Mucosa of descending colon (tissue), 3 donors: ENCODE measurements around the gene ATP13A1. TPM values are rescaled to one million over a fixed set of nuclear protein-coding genes. Genes with fewer than 3 reads are reported as not detected.

ENCODE experiments used
- ATAC-seq: fragments of 200-7000 bp; cut with Tn5 transposase; one replicate; pipeline ENCODE4 v1.9.1; 2020; ENCODE audit warnings: mild to moderate bottlenecking, moderate library complexity
- DNase-seq, 3 donors: peaks; one replicate each; pipeline ENCODE4 v3.0.0-alpha.2; 2020
- H3K36me3 ChIP-seq: fragments of 200-600 bp; one replicate; pipeline ENCODE4 v1.8.0; 2021; ENCODE audit warnings: low read depth, mild to moderate bottlenecking
- H3K4me1 ChIP-seq: fragments of 200-600 bp; one replicate; pipeline ENCODE4 v1.8.0; 2021; ENCODE audit warnings: low read depth, mild to moderate bottlenecking
- H3K4me3 ChIP-seq: fragments of 200-600 bp; one replicate; pipeline ENCODE4 v1.8.0; 2021; ENCODE audit warnings: mild to moderate bottlenecking
- H3K9me3 ChIP-seq: fragments of 200-600 bp; one replicate; pipeline ENCODE4 v1.8.0; 2021; ENCODE audit warnings: mild to moderate bottlenecking
- CTCF ChIP-seq: fragments of 200-600 bp; IDR thresholded peaks from one replicate; pipeline ENCODE4 v1.8.0; 2022; ENCODE audit warnings: antibody characterized with exemption, mild to moderate bottlenecking
- intact Hi-C, 2 donors: fragments of 100-400 bp; cut with DNase I in 1 of 2; cut with micrococcal nuclease in 1 of 2; formaldehyde crosslinking; loops; one replicate each; pipeline versions ENCODE4 v1.11.0 to v1.11.1; 2022; cut with DNase I, micrococcal nuclease
- total RNA-seq, 3 donors: library from RNA; stranded (reverse); fragmentation: NEBNext Ultra II Directional in 2 of 3; extraction: Animal tissue kit (Norgen Biotek cat#: 25700) in 2 of 3; gene quantifications; one replicate each; pipeline versions ENCODE4 v1.2.1 to v1.2.4, GENCODE V29; 2021 to 2023
- donor health status: DM: no; HTN: no; CAD: no; lungs with moderate emphysema.
- donor health status: DM: no; HTN: no; CAD: no.
- donor health status: DM: no; HTN: yes; CAD: no.

Gene ATP13A1
- total RNA-seq, 3 donors from 2014 or later, result 56.1 to 71.9 (median 58.1) TPM

GRCh38 chr19:19661141-19661674 is 2.3 kb downstream of the ATP13A1 start:
- peaks cover 8% of the 10 kb centered on the region for H3K36me3 ChIP-seq
- intact Hi-C loops, result no loop called here
- no peak overlapping the region for H3K4me3 ChIP-seq
- TF ChIP-seq CTCF, result no peak
- peak in 2 of 3 donors; percentile 29 to 49 for DNase-seq
- H3K4me1 ChIP-seq, result peaks cover 9% of the 10 kb centered on the region
- no peak for ATAC-seq
- no peaks in the 10 kb centered on the region for H3K9me3 ChIP-seq

GRCh38 chr19:19659646-19660245 is 3.7 kb downstream of the ATP13A1 start:
- H3K4me3 ChIP-seq, result no peak overlapping the region
- H3K4me1 ChIP-seq, result peaks cover 9% of the 10 kb centered on the region
- intact Hi-C loops, result no loop called here
- peak in 2 of 3 donors; percentile 21 to 50 for DNase-seq
- TF ChIP-seq CTCF, result no peak
- H3K9me3 ChIP-seq, result no peaks in the 10 kb centered on the region
- no peak for ATAC-seq
- H3K36me3 ChIP-seq, result peaks cover 8% of the 10 kb centered on the region

- ATAC-seq, result no peak
- Histone ChIP-seq H3K4me3 (no peak overlapping the region), H3K4me1 (peaks cover 4% of the 10 kb centered on the region), H3K36me3 (peaks cover 15% of the 10 kb centered on the region), H3K9me3 (no peaks in the 10 kb centered on the region)
- TF ChIP-seq CTCF, result no peak
- intact Hi-C loops, result no loop called here
- DNase-seq, result peak in 2 of 3 donors; percentile 18 to 43
These were observed 6.1 kb downstream of the ATP13A1 start for GRCh38 chr19:19657397-19657783.

- ATAC-seq, result no peak
- TF ChIP-seq CTCF, result no peak
- peaks cover 15% of the 10 kb centered on the region for H3K36me3 ChIP-seq
- peak in 2 of 3 donors; percentile 23 to 47 for DNase-seq
- no peaks in the 10 kb centered on the region for H3K9me3 ChIP-seq
- no peaks in the 10 kb centered on the region for H3K4me1 ChIP-seq
- H3K4me3 ChIP-seq, result no peak overlapping the region
- intact Hi-C loops, result no loop called here
These were observed 6.8 kb downstream of the ATP13A1 start for GRCh38 chr19:19656451-19657396.

GRCh38 chr19:19655641-19656343 is 7.7 kb downstream of the ATP13A1 start:
- DNase-seq, result peak in 1 of 3 donors; percentile 19
- no peak for TF ChIP-seq CTCF
- intact Hi-C loops, result no loop called here
- Histone ChIP-seq H3K4me3 (no peak overlapping the region), H3K4me1 (no peaks in the 10 kb centered on the region), H3K9me3 (no peaks in the 10 kb centered on the region), H3K36me3 (peaks cover 15% of the 10 kb centered on the region)
- no peak for ATAC-seq
